Fibroblast of the aortic adventitia (primary cell): ENCODE results near the gene FOXS1. TPM values are rescaled to one million over a fixed set of nuclear protein-coding genes. Genes with fewer than 3 reads are reported as not detected.

ENCODE experiments used
- DNase-seq: peaks from one replicate; pipeline ENCODE4 v3.0.0-alpha.2; 2010; ENCODE audit warnings: low read depth
- H3K4me3 ChIP-seq: 2 replicates; pipeline ENCODE4 v1.5.1; 2011; ENCODE audit warnings: low read depth, mild to moderate bottlenecking, control low read depth, low read length, moderate library complexity
- CTCF ChIP-seq: IDR thresholded peaks from 2 replicates; pipeline ENCODE4 v1.5.1; 2011; ENCODE audit warnings: mild to moderate bottlenecking, low read length, control low read depth, inconsistent platforms; ENCODE audit not compliant: insufficient read depth
- small RNA-seq: library from RNA; depleted of rRNA; stranded (forward); fragments of <200 nt; gene quantifications from one replicate; pipeline ENCODE3, GENCODE V24; 2012
- total RNA-seq: library from RNA; depleted of rRNA; stranded (reverse); fragments of >200 nt; gene quantifications from 2 replicates; pipeline ENCODE4 v1.2.3, GENCODE V29; 2012; ENCODE audit warnings: low replicate concordance

The FOXS1 gene
- total RNA-seq, 1 donor, result 2.3 TPM

DNA sequence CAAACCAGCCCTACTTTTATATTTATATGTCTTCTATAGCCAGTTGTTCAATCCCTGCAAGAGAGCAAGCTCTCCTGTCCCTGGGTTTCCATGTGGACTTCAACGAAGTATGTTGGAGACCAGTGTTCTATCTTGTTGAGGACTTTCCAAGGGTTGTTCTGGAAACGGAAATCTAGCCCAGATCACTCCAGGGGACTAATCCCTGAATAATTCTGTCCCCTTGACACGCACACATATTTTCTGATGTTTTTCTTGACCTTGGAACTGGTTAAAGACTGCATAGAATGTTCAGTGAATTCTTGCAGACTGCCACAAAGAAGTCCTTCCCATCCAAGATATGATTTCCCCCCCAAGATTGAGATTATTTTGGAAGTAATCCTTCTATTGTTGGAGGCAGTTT, 35.7 kb downstream of the FOXS1 start:
- peak; percentile 25 for DNase-seq
- no peak overlapping the region for H3K4me3 ChIP-seq
- no peak for TF ChIP-seq CTCF

DNA sequence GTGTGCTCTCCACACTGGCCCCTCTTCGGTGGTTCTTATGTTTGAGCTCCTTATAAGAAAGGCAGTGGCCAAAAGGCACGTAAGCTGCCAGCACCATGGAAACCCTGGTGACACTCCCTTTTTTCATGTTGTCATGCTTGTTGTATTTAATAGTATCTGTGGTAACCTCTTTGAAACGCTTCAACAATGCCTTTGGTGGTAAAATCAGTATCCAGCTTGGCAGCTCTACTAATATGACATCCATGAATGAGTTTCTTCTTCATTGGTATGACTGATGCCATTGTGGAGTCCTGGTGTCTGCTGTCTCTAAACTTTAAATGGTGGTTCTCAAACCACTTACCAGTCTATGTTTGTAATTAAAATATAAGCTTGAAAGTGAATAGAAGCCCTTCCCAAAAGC, 36.9 kb downstream of the FOXS1 start:
- DNase-seq, result no peak
- no peak overlapping the region for H3K4me3 ChIP-seq
- no peak for TF ChIP-seq CTCF

DNA sequence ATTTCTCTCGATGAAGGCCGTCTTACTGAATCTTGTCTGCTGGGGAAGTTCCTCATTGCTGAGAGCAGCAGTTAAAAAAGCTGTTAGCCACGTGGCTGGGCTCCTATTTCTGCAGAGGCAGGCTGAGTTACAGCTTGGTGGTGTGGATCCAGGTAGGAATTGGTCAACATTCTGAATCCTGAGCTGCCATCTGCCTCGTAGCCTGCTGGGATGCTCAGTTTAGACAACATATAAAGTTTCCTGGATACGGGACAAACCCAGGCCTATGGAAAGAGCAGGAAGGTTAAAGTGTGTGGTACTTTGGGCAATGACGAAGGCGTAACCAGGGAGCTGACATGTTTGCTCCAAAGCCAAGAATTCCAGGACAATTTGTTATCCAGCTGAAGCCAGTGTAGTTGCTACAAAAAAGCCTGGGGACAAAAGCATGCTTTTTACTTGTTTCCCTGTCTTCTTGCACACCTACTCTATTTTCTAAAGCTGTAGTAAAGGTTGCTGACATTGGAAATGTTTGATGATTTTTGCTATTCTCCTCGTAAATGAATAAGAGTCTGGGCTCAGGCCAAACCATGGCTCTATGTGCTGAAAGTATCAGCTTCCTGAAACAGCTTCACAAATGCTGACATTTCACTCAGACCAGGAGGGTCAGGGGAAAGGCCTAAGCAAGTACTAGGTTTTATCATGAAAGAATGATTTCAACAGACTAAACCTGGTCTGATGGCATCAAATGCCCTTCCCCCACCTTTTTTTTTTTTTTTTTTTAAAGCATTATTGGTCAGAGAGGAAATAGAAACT, 38.6 kb downstream of the FOXS1 start:
- no peak for TF ChIP-seq CTCF
- no peak for DNase-seq
- H3K4me3 ChIP-seq, result no peak overlapping the region

- no peak for TF ChIP-seq CTCF
- no peak overlapping the region for H3K4me3 ChIP-seq
- no peak for DNase-seq
Measured at GRCh38 chr20:31803552-31804291, 41.7 kb downstream of the FOXS1 start.

GRCh38 chr20:31801508-31801907, 43.9 kb downstream of the FOXS1 start:
- no peak for DNase-seq
- TF ChIP-seq CTCF, result no peak
- H3K4me3 ChIP-seq, result no peak overlapping the region

- no peak for TF ChIP-seq CTCF
- no peak for DNase-seq
- no peak overlapping the region for H3K4me3 ChIP-seq
Measured at GRCh38 chr20:31797364-31797763, 48.0 kb downstream of the FOXS1 start.

Small RNA genes lying within 50 kb of the gene (small RNA-seq; reads per million reads assigned to genes)
- gene AL160175.1, result not detected

Other genes starting within 250 kb of the FOXS1 start
- gene ID1, start 240.3 kb downstream of the FOXS1 start, total RNA-seq, result 62.3 and 98.9 TPM in 2 replicates
- not detected in 2 replicates for gene COX4I2, start 207.7 kb downstream of the FOXS1 start, total RNA-seq
- 59.9 and 101 TPM in 2 replicates for gene BCL2L1, start 122.7 kb downstream of the FOXS1 start, total RNA-seq
- gene TPX2, start 106.3 kb downstream of the FOXS1 start, total RNA-seq, result 6.2 and 91.1 TPM in 2 replicates
- gene MYLK2, start 26.2 kb downstream of the FOXS1 start, total RNA-seq, result 0.18 TPM in 1 of 2 replicates, not detected in the other
- 9.9 TPM in 1 of 2 replicates, not detected in the other for gene DUSP15, start 24.9 kb upstream of the FOXS1 start, total RNA-seq
- gene TTLL9, start 25.0 kb upstream of the FOXS1 start, total RNA-seq, result 0.09 and 0.41 TPM in 2 replicates
- gene PDRG1, start 106.4 kb upstream of the FOXS1 start, total RNA-seq, result 3.0 and 3.8 TPM in 2 replicates
- gene XKR7, start 122.5 kb upstream of the FOXS1 start, total RNA-seq, result not detected in 2 replicates
- not detected in 2 replicates for gene CCM2L, start 164.8 kb upstream of the FOXS1 start, total RNA-seq
- not detected in 2 replicates for gene HCK, start 206.6 kb upstream of the FOXS1 start, total RNA-seq